ENCODE measurements around the gene PRIM2.
"Not testable (repeated sequence)": the region's sequence is repeated elsewhere in the genome, so short reads cannot be mapped to it uniquely, and the experiment has no call there.

The PRIM2 gene

GRCh38 chr6:57368965-57369731 lies 51.7 kb downstream of the PRIM2 start:
- DNase-seq, result not testable (repeated sequence)

- not testable (repeated sequence) for DNase-seq
These were observed 54.3 kb downstream of the PRIM2 start for GRCh38 chr6:57371779-57372178.

GRCh38 chr6:57374764-57375163 lies 57.3 kb downstream of the PRIM2 start:
- DNase-seq, result not testable (repeated sequence)

GRCh38 chr6:57376083-57376482 lies 58.7 kb downstream of the PRIM2 start:
- DNase-seq, result not testable (repeated sequence)

- DNase-seq, result not testable (repeated sequence)
These were observed 71.7 kb downstream of the PRIM2 start for GRCh38 chr6:57389038-57389592.

GRCh38 chr6:57390818-57391217 lies 73.4 kb downstream of the PRIM2 start:
- DNase-seq, result not testable (repeated sequence)

- DNase-seq, result not testable (repeated sequence)
These were observed 74.6 kb downstream of the PRIM2 start for GRCh38 chr6:57392047-57392446.

GRCh38 chr6:57419341-57419740 lies 101.9 kb downstream of the PRIM2 start:
- not testable (repeated sequence) for DNase-seq

GRCh38 chr6:57421503-57421902 lies 104.1 kb downstream of the PRIM2 start:
- DNase-seq, result no peak

- DNase-seq, result peak; percentile 15
These were observed 106.0 kb downstream of the PRIM2 start for GRCh38 chr6:57423468-57423867.

GRCh38 chr6:57431742-57432141 lies 114.3 kb downstream of the PRIM2 start:
- DNase-seq, result not testable (repeated sequence)

GRCh38 chr6:57432157-57432556 lies 114.7 kb downstream of the PRIM2 start:
- DNase-seq, result no peak

GRCh38 chr6:57432919-57433684 lies 115.7 kb downstream of the PRIM2 start:
- DNase-seq, result no peak

GRCh38 chr6:57433790-57434189 lies 116.4 kb downstream of the PRIM2 start:
- DNase-seq, result not testable (repeated sequence)

GRCh38 chr6:57434944-57435343 lies 117.5 kb downstream of the PRIM2 start:
- no peak for DNase-seq

- no peak for DNase-seq
These were observed 118.2 kb downstream of the PRIM2 start for GRCh38 chr6:57435475-57436160.

GRCh38 chr6:57440735-57441134 lies 123.3 kb downstream of the PRIM2 start:
- DNase-seq, result not testable (repeated sequence)

- not testable (repeated sequence) for DNase-seq
These were observed 124.7 kb downstream of the PRIM2 start for GRCh38 chr6:57442133-57442532.

GRCh38 chr6:57443181-57443580 lies 125.8 kb downstream of the PRIM2 start:
- not testable (repeated sequence) for DNase-seq

- DNase-seq, result not testable (repeated sequence)
These were observed 127.4 kb downstream of the PRIM2 start for GRCh38 chr6:57444787-57445186.

- not testable (repeated sequence) for DNase-seq
These were observed 127.9 kb downstream of the PRIM2 start for GRCh38 chr6:57445379-57445778.

- DNase-seq, result not testable (repeated sequence)
These were observed 128.5 kb downstream of the PRIM2 start for GRCh38 chr6:57445790-57446468.

Data from eye (tissue), 1 donor.